Left ventricle myocardium inferior (tissue), 1 donor: ENCODE results near the gene GOLGA6L25. TPM values are rescaled to one million over a fixed set of nuclear protein-coding genes. Genes with fewer than 3 reads are reported as not detected.
"Not testable (repeated sequence)": the region's sequence is repeated elsewhere in the genome, so short reads cannot be mapped to it uniquely, and the experiment has no call there.

ENCODE experiments used
- DNase-seq: peaks from one replicate; pipeline ENCODE4 v3.0.0-alpha.2; 2020
- H3K27ac ChIP-seq: fragments of 200-600 bp; replicated peaks from 2 replicates; pipeline ENCODE4 v1.8.0; 2021
- H3K27me3 ChIP-seq: fragments of 200-600 bp; 2 replicates; pipeline ENCODE4 v1.8.0; 2021; ENCODE audit warnings: low read depth
- H3K36me3 ChIP-seq: fragments of 200-600 bp; 2 replicates; pipeline ENCODE4 v1.8.0; 2021
- H3K4me1 ChIP-seq: fragments of 200-600 bp; 2 replicates; pipeline ENCODE4 v1.8.0; 2021
- H3K4me3 ChIP-seq: fragments of 200-600 bp; 2 replicates; pipeline ENCODE4 v1.8.0; 2021; ENCODE audit warnings: mild to moderate bottlenecking, moderate library complexity
- H3K9me3 ChIP-seq: fragments of 200-600 bp; replicated peaks from 2 replicates; pipeline ENCODE4 v1.8.0; 2021
- intact Hi-C: fragments of 100-400 bp; cut with micrococcal nuclease; formaldehyde crosslinking; loops from one replicate; pipeline ENCODE4 v1.11.0; 2022
- total RNA-seq: library from RNA; stranded (reverse); fragmentation: NEBNext Ultra II Directional; extraction: Animal tissue kit (Norgen Biotek cat#: 25700); gene quantifications from one replicate; pipeline ENCODE4 v1.2.1, GENCODE V29; 2021
- donor health status: DM: no; HTN: yes; CAD: no; lungs with severe emphysema.

GOLGA6L25 gene
- total RNA-seq, 1 donor from 2014 or later: not detected

GRCh38 chr15:28602152-28602551 lies 48.8 kb downstream of the GOLGA6L25 start:
- H3K4me1 ChIP-seq, intact Hi-C loops, DNase-seq: not testable (repeated sequence)

More at GRCh38 chr15:28602152-28602551, 48.8 kb downstream of the GOLGA6L25 start:
- not testable (repeated sequence) for H3K36me3 ChIP-seq, H3K9me3 ChIP-seq, H3K27me3 ChIP-seq, H3K4me3 ChIP-seq
- H3K27ac ChIP-seq: peak overlapping the region; percentile 38

Other genes starting within 250 kb of the GOLGA6L25 start
- 45.8 TPM for gene HERC2, start 231.4 kb upstream of the GOLGA6L25 start, total RNA-seq
- gene GOLGA6L24, start 195.5 kb upstream of the GOLGA6L25 start, total RNA-seq: not detected
- not detected for gene GOLGA8F, start 174.9 kb upstream of the GOLGA6L25 start, total RNA-seq
- not detected for gene GOLGA8G, start 20.6 kb upstream of the GOLGA6L25 start, total RNA-seq
- 2.5 TPM for gene GOLGA8M, start 158.9 kb downstream of the GOLGA6L25 start, total RNA-seq